HFFc6 (cell line): Measurements from ENCODE around the gene HMGXB4. TPM values are rescaled to one million over a fixed set of nuclear protein-coding genes. Genes with fewer than 3 reads are reported as not detected.

ENCODE experiments used
- microRNA-seq: library from miRNA; unstranded; fragments of <30 nt; microRNA quantifications from one replicate; pipeline ENCODE4, GENCODE V29; 2019
- total RNA-seq, 6 experiments: library from RNA; stranded (reverse); fragmentation: NEBNext Ultra II Directional; extraction: Animal tissue kit (Norgen Biotek cat#: 25700); gene quantifications; 2 replicates in 1 of 6; 3 replicates in 5 of 6; pipeline ENCODE4 v1.2.3, GENCODE V29; 2021

HMGXB4 gene
- total RNA-seq, 6 experiments from 2014 or later: 20.2 to 26.0 (median 24.4) TPM

Small RNA genes within 50 kb of the gene (microRNA-seq; reads per million reads assigned to microRNA genes)
- 30.1 reads per million, percentile 31 among the genes with 10 or more reads in this experiment for gene MIR3909
- not detected for gene MIR6069

Other genes with a start within 250 kb of the HMGXB4 start
- gene ISX, start 191.3 kb upstream of the HMGXB4 start, total RNA-seq: not detected
- gene TOM1, start 42.4 kb downstream of the HMGXB4 start, total RNA-seq: 10 to 100 TPM; 34.2 to 47.2 (median 44.6) TPM
- gene HMOX1, start 123.6 kb downstream of the HMGXB4 start, total RNA-seq: 100 to 1,000 TPM in 1 of 6 experiments, 10 to 100 TPM in 5; 51.2 to 117 (median 56.2) TPM
- gene MCM5, start 142.6 kb downstream of the HMGXB4 start, total RNA-seq: 10 to 100 TPM; 41.1 to 96.3 (median 79.9) TPM